Osteoblast (primary cell): ENCODE results near the gene PAK1. TPM values are rescaled to one million over a fixed set of nuclear protein-coding genes. Genes with fewer than 3 reads are reported as not detected.

Source experiments
- DNase-seq: peaks from one replicate; pipeline ENCODE4 v3.0.0; 2011; ENCODE audit warnings: low spot score, mixed read lengths; ENCODE audit not compliant: insufficient read length; ENCODE audit errors: missing footprints
- H2AFZ ChIP-seq: 2 replicates; pipeline ENCODE4 v1.6.0; 2011; ENCODE audit warnings: mild to moderate bottlenecking, low read length
- H3K27ac ChIP-seq: 2 replicates; pipeline ENCODE4 v1.5.1; 2011; ENCODE audit warnings: mild to moderate bottlenecking, low read depth, low read length, moderate library complexity
- H3K27me3 ChIP-seq: 2 replicates; pipeline ENCODE4 v1.6.0; 2012; ENCODE audit warnings: mild to moderate bottlenecking, control low read depth, inconsistent platforms, low read length, moderate library complexity; ENCODE audit not compliant: insufficient read depth
- H3K36me3 ChIP-seq: 2 replicates; pipeline ENCODE4 v1.5.1; 2011; ENCODE audit warnings: mild to moderate bottlenecking, low read length, control low read depth, moderate library complexity; ENCODE audit not compliant: insufficient read depth
- H3K4me1 ChIP-seq: 2 replicates; pipeline ENCODE4 v1.5.1; 2011; ENCODE audit warnings: mild to moderate bottlenecking, low read length, control low read depth, moderate library complexity; ENCODE audit not compliant: insufficient read depth
- H3K4me2 ChIP-seq: 2 replicates; pipeline ENCODE4 v1.6.0; 2011; ENCODE audit warnings: mild to moderate bottlenecking, low read length; ENCODE audit not compliant: insufficient read depth
- H3K4me3 ChIP-seq: fragments of 200-600 bp; sonication (generic); 3 replicates; pipeline ENCODE4 v1.5.1; 2012; ENCODE audit warnings: mild to moderate bottlenecking, low read length, inconsistent platforms; ENCODE audit not compliant: insufficient read depth
- H3K79me2 ChIP-seq: 2 replicates; pipeline ENCODE4 v1.6.0; 2012; ENCODE audit warnings: mild to moderate bottlenecking, low read length, control low read depth, inconsistent platforms; ENCODE audit not compliant: insufficient read depth
- H3K9me3 ChIP-seq: 2 replicates; pipeline ENCODE4 v1.5.1; 2011; ENCODE audit warnings: low read depth, low read length, control low read depth
- H4K20me1 ChIP-seq: 2 replicates; pipeline ENCODE4 v1.6.0; 2012; ENCODE audit warnings: mild to moderate bottlenecking, low read length, control low read depth; ENCODE audit not compliant: insufficient read depth
- total RNA-seq: library from RNA; depleted of rRNA; stranded (reverse); fragments of >200 nt; gene quantifications from 2 replicates; pipeline ENCODE4 v1.2.3, GENCODE V29; 2012
- TF ChIP-seq, protein P1 (sequence below): IDR thresholded peaks from 2 replicates; pipeline ENCODE4 v1.5.1; 2011; ENCODE audit warnings: mild to moderate bottlenecking, low read depth, low read length, moderate library complexity; ENCODE audit errors: extremely low read depth

Gene PAK1
- total RNA-seq, 1 donor, result 34.4 TPM

- Histone ChIP-seq H3K4me2 (no peak overlapping the region), H3K36me3 (no peaks in the 10 kb centered on the region), H3K9me3 (no peaks in the 10 kb centered on the region), H3K4me3 (no peak overlapping the region), H3K27me3 (no peaks in the 10 kb centered on the region), H3K79me2 (peaks cover 63% of the 10 kb centered on the region), H3K27ac (no peak overlapping the region), H2AFZ (no peak overlapping the region), H4K20me1 (peaks cover 18% of the 10 kb centered on the region), H3K4me1 (no peaks in the 10 kb centered on the region)
- TF ChIP-seq, protein P1, sequence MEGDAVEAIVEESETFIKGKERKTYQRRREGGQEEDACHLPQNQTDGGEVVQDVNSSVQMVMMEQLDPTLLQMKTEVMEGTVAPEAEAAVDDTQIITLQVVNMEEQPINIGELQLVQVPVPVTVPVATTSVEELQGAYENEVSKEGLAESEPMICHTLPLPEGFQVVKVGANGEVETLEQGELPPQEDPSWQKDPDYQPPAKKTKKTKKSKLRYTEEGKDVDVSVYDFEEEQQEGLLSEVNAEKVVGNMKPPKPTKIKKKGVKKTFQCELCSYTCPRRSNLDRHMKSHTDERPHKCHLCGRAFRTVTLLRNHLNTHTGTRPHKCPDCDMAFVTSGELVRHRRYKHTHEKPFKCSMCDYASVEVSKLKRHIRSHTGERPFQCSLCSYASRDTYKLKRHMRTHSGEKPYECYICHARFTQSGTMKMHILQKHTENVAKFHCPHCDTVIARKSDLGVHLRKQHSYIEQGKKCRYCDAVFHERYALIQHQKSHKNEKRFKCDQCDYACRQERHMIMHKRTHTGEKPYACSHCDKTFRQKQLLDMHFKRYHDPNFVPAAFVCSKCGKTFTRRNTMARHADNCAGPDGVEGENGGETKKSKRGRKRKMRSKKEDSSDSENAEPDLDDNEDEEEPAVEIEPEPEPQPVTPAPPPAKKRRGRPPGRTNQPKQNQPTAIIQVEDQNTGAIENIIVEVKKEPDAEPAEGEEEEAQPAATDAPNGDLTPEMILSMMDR, result no peak
- peak; percentile 32 for DNase-seq
Observed at GRCh38 chr11:77400775-77401449, 73.0 kb downstream of the PAK1 start.

GRCh38 chr11:77400271-77400670 lies 73.6 kb downstream of the PAK1 start:
- H3K4me2 ChIP-seq, result no peak overlapping the region
- no peak overlapping the region for H3K27ac ChIP-seq
- no peak overlapping the region for H3K4me3 ChIP-seq
- no peaks in the 10 kb centered on the region for H3K4me1 ChIP-seq
- peaks cover 23% of the 10 kb centered on the region for H4K20me1 ChIP-seq
- no peaks in the 10 kb centered on the region for H3K9me3 ChIP-seq
- TF ChIP-seq, protein P1, result no peak
- no peaks in the 10 kb centered on the region for H3K27me3 ChIP-seq
- H2AFZ ChIP-seq, result no peak overlapping the region
- no peaks in the 10 kb centered on the region for H3K36me3 ChIP-seq
- H3K79me2 ChIP-seq, result peaks cover 64% of the 10 kb centered on the region
- DNase-seq, result no peak

DNA sequence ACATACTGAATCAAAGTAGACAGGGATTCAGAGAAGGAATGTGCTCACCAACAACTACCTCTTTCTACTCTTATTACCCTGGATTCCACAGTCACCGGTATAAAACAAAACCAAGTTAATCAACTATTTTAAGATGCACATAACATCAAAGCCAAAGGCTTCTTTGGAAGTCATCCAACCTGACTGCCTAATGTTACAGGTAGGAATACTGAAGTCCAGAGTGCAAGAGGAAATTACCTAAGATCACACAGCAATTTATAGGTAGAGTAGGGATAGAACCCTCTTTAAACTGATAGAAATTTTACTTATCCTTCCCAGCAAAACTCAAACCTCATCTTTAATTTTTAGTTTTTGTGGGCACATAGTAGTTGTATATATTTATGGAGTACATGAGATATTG lies 76.3 kb downstream of the PAK1 start:
- Histone ChIP-seq H3K4me2 (no peak overlapping the region), H3K9me3 (no peaks in the 10 kb centered on the region), H3K4me1 (no peaks in the 10 kb centered on the region), H3K27ac (no peak overlapping the region), H3K79me2 (peaks cover 55% of the 10 kb centered on the region), H2AFZ (no peak overlapping the region), H3K27me3 (no peaks in the 10 kb centered on the region), H4K20me1 (peaks cover 15% of the 10 kb centered on the region), H3K36me3 (no peaks in the 10 kb centered on the region), H3K4me3 (no peak overlapping the region)
- TF ChIP-seq, protein P1, result no peak
- DNase-seq, result no peak

- Histone ChIP-seq H3K36me3 (no peaks in the 10 kb centered on the region), H3K27me3 (no peaks in the 10 kb centered on the region), H3K4me1 (no peaks in the 10 kb centered on the region), H4K20me1 (peaks cover 12% of the 10 kb centered on the region), H3K4me2 (no peak overlapping the region), H3K27ac (no peak overlapping the region), H3K79me2 (peaks cover 48% of the 10 kb centered on the region), H3K9me3 (no peaks in the 10 kb centered on the region), H2AFZ (no peak overlapping the region), H3K4me3 (no peak overlapping the region)
- peak; percentile 58 for DNase-seq
- TF ChIP-seq, protein P1, result no peak
Observed at GRCh38 chr11:77396911-77397310, 77.0 kb downstream of the PAK1 start.
